Erythroblast (primary cell): Measurements from ENCODE around the gene THEM4.

ENCODE experiments used
- GATA1 ChIP-seq: IDR thresholded peaks from 2 replicates; pipeline ENCODE4 v1.6.1; 2011; ENCODE audit warnings: low read depth, mild to moderate bottlenecking, control low read depth, low read length, moderate library complexity
- POLR2A ChIP-seq: IDR thresholded peaks from 2 replicates; pipeline ENCODE4 v1.6.1; 2011; ENCODE audit warnings: mild to moderate bottlenecking, low read length

DNA sequence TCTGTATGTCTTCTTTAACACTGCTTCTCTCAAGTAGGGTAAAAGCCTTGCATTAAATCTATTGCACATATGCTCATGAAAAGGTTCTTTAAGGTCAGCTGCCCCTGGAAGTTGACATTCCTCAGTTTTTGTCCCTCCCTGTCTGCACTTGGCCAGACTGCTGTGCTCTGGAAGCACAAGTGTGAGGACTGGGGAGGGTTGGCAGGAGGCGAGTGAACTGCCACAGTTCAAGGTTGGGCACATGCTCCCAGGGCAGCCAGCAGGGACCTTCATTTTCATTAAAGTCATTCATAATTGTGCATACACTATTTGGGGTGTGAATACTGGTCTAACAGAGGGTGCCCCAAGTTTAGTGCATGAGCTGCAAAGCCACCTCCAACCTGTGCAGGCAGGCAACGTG is 44.9 kb downstream of the THEM4 start:
- TF ChIP-seq POLR2A (no peak), GATA1 (no peak)
